SK-N-MC (cell line): ENCODE data around the gene CHAC1.

Experiments used
- DNase-seq: peaks from one replicate; pipeline ENCODE4 v3.0.0-alpha.2; 2011; ENCODE audit warnings: low read depth, low spot score
- H3K27ac ChIP-seq: fragments of 200-600 bp; sonication (generic); 2 replicates; pipeline ENCODE4 v1.5.1; 2016; ENCODE audit warnings: mixed run types
- H3K36me3 ChIP-seq: fragments of 200-600 bp; sonication (generic); 2 replicates; pipeline ENCODE4 v1.6.1; 2017; ENCODE audit warnings: antibody characterized with exemption, low read length, mixed read lengths; ENCODE audit not compliant: insufficient read depth
- H3K4me3 ChIP-seq: fragments of 200-600 bp; sonication (generic); 2 replicates; pipeline ENCODE4 v1.5.1; 2016
- H3K9ac ChIP-seq: fragments of 200-600 bp; sonication (generic); 2 replicates; pipeline ENCODE4 v1.8.0; 2017; ENCODE audit warnings: mixed run types, mixed read lengths; ENCODE audit not compliant: insufficient read length
- H3K9me3 ChIP-seq: fragments of 200-600 bp; sonication (generic); 2 replicates; pipeline ENCODE4 v1.6.1; 2017; ENCODE audit warnings: low read depth, mild to moderate bottlenecking, antibody characterized with exemption, low read length, moderate library complexity, mixed read lengths
- EZH2 ChIP-seq: fragments of 200-600 bp; sonication (generic); IDR thresholded peaks from one replicate; pipeline ENCODE4 v1.6.1; 2017; ENCODE audit warnings: antibody characterized with exemption
- FOXP2 ChIP-seq: optimal IDR thresholded peaks from 2 replicates; pipeline ENCODE3; 2011; ENCODE audit warnings: mild to moderate bottlenecking, moderate library complexity; ENCODE audit not compliant: insufficient read depth; ENCODE audit errors: extremely low read length, control extremely low read depth
- POLR2AphosphoS5 ChIP-seq: IDR thresholded peaks from 2 replicates; pipeline ENCODE4 v1.6.1; 2012; ENCODE audit warnings: mild to moderate bottlenecking, low read depth, low read length, borderline replicate concordance

CHAC1 gene

GRCh38 chr15:40952901-40953712 lies at the start of gene CHAC1:
Gene CHAC1, plus strand, starts transcription at chr15:40953471. Its CDS starts 113 bp downstream, at chr15:40953584.
- TF ChIP-seq FOXP2 (no peak), POLR2AphosphoS5 (peak; percentile 71), EZH2 (no peak)
- DNase-seq = peak; percentile 86
- Histone ChIP-seq H3K27ac (peak within 1 kb of the TSS; percentile 95), H3K9me3 (no peaks in the 10 kb centered on the region), H3K9ac (peak within 1 kb of the TSS; percentile 99), H3K4me3 (peak within 1 kb of the TSS; percentile 77), H3K36me3 (peaks cover 32% of the 10 kb centered on the region; the same call in 1 of the 2 replicates)

- Histone ChIP-seq H3K9me3 (no peaks in the 10 kb centered on the region), H3K9ac (no peak overlapping the region), H3K27ac (no peak overlapping the region), H3K4me3 (no peak overlapping the region), H3K36me3 (peaks cover 21% of the 10 kb centered on the region; the same call in 1 of the 2 replicates)
- TF ChIP-seq EZH2 (no peak), POLR2AphosphoS5 (no peak), FOXP2 (no peak)
- no peak for DNase-seq
Measured at GRCh38 chr15:40904552-40905201, 48.6 kb upstream of the CHAC1 start.

- H3K9me3 ChIP-seq = no peaks in the 10 kb centered on the region
- H3K4me3 ChIP-seq = peak overlapping the region; percentile 89
- no peak overlapping the region for H3K27ac ChIP-seq
Measured at GRCh38 chr15:40906091-40906990, 46.9 kb upstream of the CHAC1 start.

GRCh38 chr15:40906991-40907802 lies 46.1 kb upstream of the CHAC1 start:
- peaks cover 11% of the 10 kb centered on the region; the same call in 1 of the 2 replicates for H3K36me3 ChIP-seq
- TF ChIP-seq EZH2 = no peak
- no peak for TF ChIP-seq POLR2AphosphoS5
- TF ChIP-seq FOXP2 = no peak
- no peak overlapping the region for H3K27ac ChIP-seq
- H3K9me3 ChIP-seq = no peaks in the 10 kb centered on the region
- peak overlapping the region; percentile 89 for H3K4me3 ChIP-seq
- no peak for DNase-seq
- H3K9ac ChIP-seq = peak overlapping the region; percentile 61

More at GRCh38 chr15:40906091-40906990, 46.9 kb upstream of the CHAC1 start:
- Histone ChIP-seq H3K36me3 (peaks cover 11% of the 10 kb centered on the region; the same call in 1 of the 2 replicates), H3K9ac (peak overlapping the region; percentile 61)
- DNase-seq = no peak
- no peak for TF ChIP-seq FOXP2
- no peak; the same call in 1 of the 2 replicates for TF ChIP-seq POLR2AphosphoS5
- TF ChIP-seq EZH2 = no peak

GRCh38 chr15:40908095-40908494 lies 45.2 kb upstream of the CHAC1 start:
- Histone ChIP-seq H3K36me3 (peaks cover 8% of the 10 kb centered on the region; the same call in 1 of the 2 replicates), H3K9ac (no peak overlapping the region), H3K4me3 (no peak overlapping the region), H3K9me3 (no peaks in the 10 kb centered on the region), H3K27ac (no peak overlapping the region)
- no peak for TF ChIP-seq EZH2
- no peak for TF ChIP-seq POLR2AphosphoS5
- TF ChIP-seq FOXP2 = no peak
- DNase-seq = no peak

GRCh38 chr15:40909662-40910630 lies 43.3 kb upstream of the CHAC1 start:
- peak overlapping the region; percentile 64 for H3K4me3 ChIP-seq
- no peaks in the 10 kb centered on the region for H3K36me3 ChIP-seq
- H3K9ac ChIP-seq = no peak overlapping the region
- no peaks in the 10 kb centered on the region for H3K9me3 ChIP-seq
- TF ChIP-seq FOXP2 (no peak), POLR2AphosphoS5 (peak; percentile 38; the same call in 1 of the 2 replicates)
- peak; percentile 72 for DNase-seq
- peak overlapping the region; percentile 69; the same call in 1 of the 2 replicates for H3K27ac ChIP-seq
